GM15510 (cell line): ENCODE results near the gene BLNK.

ENCODE experiments used
- POLR2A ChIP-seq: IDR thresholded peaks from 3 replicates; pipeline ENCODE4 v1.6.1; 2011; ENCODE audit warnings: borderline replicate concordance; ENCODE audit not compliant: insufficient read length; ENCODE audit errors: extremely low read depth

The BLNK gene

GRCh38 chr10:96257944-96258343 is 13.4 kb downstream of the BLNK start:
- no peak for TF ChIP-seq POLR2A

- no peak for TF ChIP-seq POLR2A
Measured at GRCh38 chr10:96255549-96256333, 15.6 kb downstream of the BLNK start.

GRCh38 chr10:96254976-96255375 is 16.4 kb downstream of the BLNK start:
- no peak for TF ChIP-seq POLR2A

GRCh38 chr10:96252730-96253129 is 18.6 kb downstream of the BLNK start:
- no peak for TF ChIP-seq POLR2A

- no peak for TF ChIP-seq POLR2A
Measured at GRCh38 chr10:96250349-96250748, 21.0 kb downstream of the BLNK start.

- TF ChIP-seq POLR2A: no peak
Measured at GRCh38 chr10:96249264-96249663, 22.1 kb downstream of the BLNK start.

GRCh38 chr10:96244354-96244753 is 27.0 kb downstream of the BLNK start:
- peak; percentile 11 for TF ChIP-seq POLR2A

- TF ChIP-seq POLR2A: no peak
Measured at GRCh38 chr10:96243296-96243695, 28.1 kb downstream of the BLNK start.

- no peak for TF ChIP-seq POLR2A
Measured at GRCh38 chr10:96242822-96243221, 28.5 kb downstream of the BLNK start.

- TF ChIP-seq POLR2A: no peak
Measured at GRCh38 chr10:96238646-96239623, 32.4 kb downstream of the BLNK start.

GRCh38 chr10:96236876-96237275 is 34.5 kb downstream of the BLNK start:
- no peak for TF ChIP-seq POLR2A

GRCh38 chr10:96236090-96236478 is 35.3 kb downstream of the BLNK start:
- TF ChIP-seq POLR2A: no peak

GRCh38 chr10:96235326-96236089 is 35.9 kb downstream of the BLNK start:
- TF ChIP-seq POLR2A: no peak

GRCh38 chr10:96233959-96234358 is 37.4 kb downstream of the BLNK start:
- no peak for TF ChIP-seq POLR2A

GRCh38 chr10:96230527-96230926 is 40.8 kb downstream of the BLNK start:
- TF ChIP-seq POLR2A: peak; percentile 11
